ENCODE results near the gene ARID1A. TPM values are rescaled to one million over a fixed set of nuclear protein-coding genes. Genes with fewer than 3 reads are reported as not detected.

Gene ARID1A
- total RNA-seq, 1 donor = 22.8 TPM

DNA sequence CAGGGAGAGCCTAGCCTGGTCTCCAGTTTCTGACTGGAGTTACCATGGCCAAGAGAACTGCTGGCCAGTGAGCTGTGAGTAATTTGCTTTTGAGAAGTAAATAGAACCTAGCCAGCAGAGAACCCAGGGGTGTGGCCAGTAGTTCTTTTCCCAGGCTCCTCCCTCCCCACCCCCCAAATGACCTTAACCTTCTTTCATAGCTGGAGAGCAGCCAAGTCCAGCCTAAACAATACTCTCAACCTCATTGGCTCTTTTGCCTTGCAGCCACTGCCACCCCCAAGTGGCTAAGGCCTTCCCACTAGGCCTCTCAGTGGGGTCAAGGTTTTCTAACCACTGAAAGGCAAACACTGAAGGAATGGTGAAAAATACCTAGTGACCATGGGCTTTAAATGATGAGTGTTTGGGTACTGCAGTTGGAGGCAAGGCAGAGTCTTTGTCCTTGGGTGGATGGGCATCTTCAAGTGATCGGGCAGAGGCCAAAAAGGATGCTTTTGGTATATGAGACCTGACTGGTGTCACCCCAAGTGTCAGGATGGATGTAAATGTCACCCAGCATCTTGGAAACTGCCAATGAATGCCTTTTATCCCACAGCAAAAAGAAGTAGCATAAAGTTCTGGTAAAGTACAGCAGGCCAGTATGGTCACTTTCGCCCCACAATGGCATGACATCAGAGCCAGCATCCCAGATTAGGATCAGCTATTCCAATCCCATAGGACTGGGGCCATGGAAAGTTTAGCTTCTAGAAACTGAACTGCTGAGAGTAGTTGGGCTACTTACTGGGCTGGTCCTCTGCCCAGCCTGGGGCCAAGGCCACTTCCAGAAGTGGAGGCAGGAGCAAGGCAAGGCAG lies 88.4 kb downstream of the ARID1A start:
- Histone ChIP-seq H3K79me2 (ENCODE audit: insufficient read depth, low read length) (peaks cover 28% of the 10 kb centered on the region), H2AFZ (ENCODE audit: low read length) (no peak overlapping the region), H3K4me1 (ENCODE audit: insufficient read depth, low read length) (peaks cover 53% of the 10 kb centered on the region), H3K9me3 (ENCODE audit: low read depth, low read length) (no peaks in the 10 kb centered on the region), H3K27ac (ENCODE audit: low read depth, low read length) (peak overlapping the region; percentile 43), H3K4me3 (ENCODE audit: insufficient read depth, low read length) (no peak overlapping the region), H3K27me3 (ENCODE audit: insufficient read depth, low read length) (no peaks in the 10 kb centered on the region), H3K4me2 (ENCODE audit: insufficient read depth, low read length) (no peak overlapping the region), H4K20me1 (ENCODE audit: insufficient read depth, low read length) (peaks cover 5% of the 10 kb centered on the region), H3K36me3 (ENCODE audit: insufficient read depth, low read length) (peaks cover 41% of the 10 kb centered on the region)
- TF ChIP-seq, protein P1, sequence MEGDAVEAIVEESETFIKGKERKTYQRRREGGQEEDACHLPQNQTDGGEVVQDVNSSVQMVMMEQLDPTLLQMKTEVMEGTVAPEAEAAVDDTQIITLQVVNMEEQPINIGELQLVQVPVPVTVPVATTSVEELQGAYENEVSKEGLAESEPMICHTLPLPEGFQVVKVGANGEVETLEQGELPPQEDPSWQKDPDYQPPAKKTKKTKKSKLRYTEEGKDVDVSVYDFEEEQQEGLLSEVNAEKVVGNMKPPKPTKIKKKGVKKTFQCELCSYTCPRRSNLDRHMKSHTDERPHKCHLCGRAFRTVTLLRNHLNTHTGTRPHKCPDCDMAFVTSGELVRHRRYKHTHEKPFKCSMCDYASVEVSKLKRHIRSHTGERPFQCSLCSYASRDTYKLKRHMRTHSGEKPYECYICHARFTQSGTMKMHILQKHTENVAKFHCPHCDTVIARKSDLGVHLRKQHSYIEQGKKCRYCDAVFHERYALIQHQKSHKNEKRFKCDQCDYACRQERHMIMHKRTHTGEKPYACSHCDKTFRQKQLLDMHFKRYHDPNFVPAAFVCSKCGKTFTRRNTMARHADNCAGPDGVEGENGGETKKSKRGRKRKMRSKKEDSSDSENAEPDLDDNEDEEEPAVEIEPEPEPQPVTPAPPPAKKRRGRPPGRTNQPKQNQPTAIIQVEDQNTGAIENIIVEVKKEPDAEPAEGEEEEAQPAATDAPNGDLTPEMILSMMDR (IDR thresholded peaks at IDR 0.05; ENCODE audit: extremely low read depth, low read depth, low read length) = no peak
- DNase-seq (ENCODE audit: insufficient read length, low spot score, missing footprints) = peak; percentile 91

DNA sequence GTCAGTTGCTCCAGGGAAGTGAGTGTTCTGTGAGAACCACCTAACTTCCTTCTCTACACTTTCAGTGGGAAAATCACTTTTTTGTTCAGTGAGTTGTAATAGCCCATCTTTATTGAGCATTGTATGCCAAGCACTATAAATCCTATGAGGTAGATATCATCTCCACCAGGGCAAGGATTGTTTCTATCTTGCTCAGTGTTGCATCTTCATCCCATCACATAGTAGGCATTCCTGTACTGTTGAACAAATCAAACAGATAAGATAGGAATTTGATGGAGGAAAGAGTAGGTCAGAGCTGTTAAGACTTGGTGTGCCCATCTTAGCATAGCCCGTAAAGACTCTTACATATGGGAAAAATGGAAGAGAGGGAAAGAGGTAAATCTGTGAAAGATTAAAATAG lies 89.1 kb downstream of the ARID1A start:
- Histone ChIP-seq H3K36me3 (ENCODE audit: insufficient read depth, low read length) (peaks cover 34% of the 10 kb centered on the region), H3K27me3 (ENCODE audit: insufficient read depth, low read length) (no peaks in the 10 kb centered on the region), H4K20me1 (ENCODE audit: insufficient read depth, low read length) (peaks cover 4% of the 10 kb centered on the region), H3K79me2 (ENCODE audit: insufficient read depth, low read length) (peaks cover 23% of the 10 kb centered on the region), H3K9me3 (ENCODE audit: low read depth, low read length) (no peaks in the 10 kb centered on the region), H3K4me2 (ENCODE audit: insufficient read depth, low read length) (no peak overlapping the region), H3K4me1 (ENCODE audit: insufficient read depth, low read length) (peaks cover 53% of the 10 kb centered on the region), H2AFZ (ENCODE audit: low read length) (no peak overlapping the region), H3K27ac (ENCODE audit: low read depth, low read length) (peak overlapping the region; percentile 43), H3K4me3 (ENCODE audit: insufficient read depth, low read length) (no peak overlapping the region)
- DNase-seq (ENCODE audit: insufficient read length, low spot score, missing footprints) = no peak
- TF ChIP-seq, protein P1 (IDR thresholded peaks at IDR 0.05; ENCODE audit: extremely low read depth, low read depth, low read length) = no peak

DNA sequence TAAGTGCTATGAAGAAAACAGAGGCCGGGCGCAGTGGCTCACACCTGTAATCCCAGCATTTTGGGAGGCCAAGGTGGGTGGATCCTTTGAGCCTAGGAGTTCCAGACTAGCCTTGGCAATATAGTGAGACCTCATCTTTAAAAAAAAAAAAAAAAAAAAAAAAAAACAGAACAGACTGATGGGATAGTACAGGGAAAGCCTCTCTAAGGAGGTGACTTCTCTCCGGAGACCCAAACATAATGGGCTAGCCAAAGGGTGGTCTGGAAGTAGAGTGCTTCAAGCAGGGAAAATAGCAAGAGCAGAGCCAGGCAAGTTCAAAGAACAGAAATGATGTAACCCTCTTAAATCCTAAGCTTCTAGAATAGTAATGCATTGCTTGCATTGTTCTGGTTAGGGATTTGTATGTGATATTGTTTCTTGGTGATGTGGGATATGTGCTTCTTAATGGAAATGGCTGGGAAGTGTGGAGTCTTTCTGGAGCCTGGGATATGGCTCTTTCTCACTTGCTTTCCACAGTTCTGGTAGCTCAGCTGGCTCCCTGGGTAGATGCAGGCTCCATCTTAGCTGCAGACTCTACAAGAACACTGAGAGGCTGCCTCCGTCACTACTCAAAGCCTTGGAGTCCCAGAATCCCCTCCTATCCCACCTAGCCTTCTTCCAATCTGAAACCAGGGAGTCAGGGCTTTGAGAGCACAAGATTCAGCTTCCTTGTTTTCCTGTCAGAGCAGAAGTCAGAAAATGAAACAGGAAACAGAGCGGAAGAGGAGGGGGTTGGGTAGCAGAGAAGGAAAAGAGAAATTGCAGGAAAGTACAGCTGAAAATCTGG lies 90.0 kb downstream of the ARID1A start:
- Histone ChIP-seq H4K20me1 (ENCODE audit: insufficient read depth, low read length) (no peaks in the 10 kb centered on the region), H3K27me3 (ENCODE audit: insufficient read depth, low read length) (no peaks in the 10 kb centered on the region), H3K36me3 (ENCODE audit: insufficient read depth, low read length) (peaks cover 25% of the 10 kb centered on the region), H3K9me3 (ENCODE audit: low read depth, low read length) (no peaks in the 10 kb centered on the region), H3K4me1 (ENCODE audit: insufficient read depth, low read length) (peaks cover 62% of the 10 kb centered on the region), H3K27ac (ENCODE audit: low read depth, low read length) (peak overlapping the region; percentile 98), H2AFZ (ENCODE audit: low read length) (no peak overlapping the region), H3K4me2 (ENCODE audit: insufficient read depth, low read length) (peak overlapping the region; percentile 35), H3K4me3 (ENCODE audit: insufficient read depth, low read length) (no peak overlapping the region), H3K79me2 (ENCODE audit: insufficient read depth, low read length) (peaks cover 14% of the 10 kb centered on the region)
- DNase-seq (ENCODE audit: insufficient read length, low spot score, missing footprints) = no peak
- TF ChIP-seq, protein P1 (IDR thresholded peaks at IDR 0.05; ENCODE audit: extremely low read depth, low read depth, low read length) = no peak

All from osteoblast (primary cell).